Panc1 (cell line): ENCODE measurements around the gene MT1HL1.

Source experiments
- CTCF ChIP-seq: fragments of 450-650 bp; IDR thresholded peaks from 2 replicates; pipeline ENCODE4 v1.5.1; 2017; ENCODE audit warnings: mild to moderate bottlenecking
- TCF7L2 ChIP-seq: IDR thresholded peaks from 2 replicates; pipeline ENCODE4 v1.6.1; 2011; ENCODE audit warnings: mild to moderate bottlenecking, low read depth, low read length, inconsistent platforms

DNA sequence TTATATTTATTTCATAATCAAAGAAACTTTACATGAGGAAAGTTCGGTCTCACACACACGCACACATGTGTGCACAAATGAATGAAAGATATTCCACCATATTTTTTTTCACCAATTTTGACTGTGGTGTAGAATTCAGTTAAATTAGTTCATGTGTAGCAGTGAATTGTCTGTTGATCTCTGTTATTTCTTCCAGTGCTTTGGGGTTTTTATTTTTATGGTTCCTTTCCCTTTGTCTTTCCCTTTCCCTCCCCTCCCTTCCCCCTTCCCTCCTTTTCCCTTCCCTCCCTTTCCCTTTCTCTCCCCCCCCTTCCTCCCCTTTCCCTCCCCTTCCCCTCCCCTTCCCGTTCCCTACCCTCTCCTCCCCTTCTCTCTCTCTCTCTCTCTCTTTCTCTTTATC, 46.7 kb upstream of the MT1HL1 start:
- TF ChIP-seq CTCF (no peak), TCF7L2 (no peak)
